ENCODE data around the gene PCGF5. TPM values are rescaled to one million over a fixed set of nuclear protein-coding genes. Genes with fewer than 3 reads are reported as not detected.

The PCGF5 gene
- total and polyA plus RNA-seq, 4 donors, result 18.9 to 55.5 (median 32.2) TPM

GRCh38 chr10:91201213-91201996 is 19.1 kb upstream of the PCGF5 start:
- no peaks in the 10 kb centered on the region for H3K36me3 ChIP-seq (ENCODE audit: control insufficient read depth in 4 of 4, insufficient read depth in 3 of 4, low read depth in 1 of 4, low read length in 3 of 4)
- no peak overlapping the region for H3K9ac ChIP-seq (ENCODE audit: low read depth in 1 of 2, low read length in 2 of 2)
- 71% methylated on average over 3 of the region's 3 CpGs for WGBS
- DNase-seq (ENCODE audit: low spot score), result no peak
- peaks cover 4 to 14% (median 12%) of the 10 kb centered on the region in 4 donors for H3K4me1 ChIP-seq (ENCODE audit: control insufficient read depth in 4 of 4, insufficient read depth in 4 of 4, low read length in 3 of 4)
- H3K4me3 ChIP-seq (ENCODE audit: low read depth in 1 of 3, low read length in 3 of 3), result no peak overlapping the region
- H3K27ac ChIP-seq (ENCODE audit: low read depth in 1 of 2, low read length in 2 of 2), result no peak overlapping the region
- H3K9me3 ChIP-seq (ENCODE audit: control insufficient read depth in 4 of 4, low read length in 3 of 4), result no peaks in the 10 kb centered on the region
- TF ChIP-seq RXRA (IDR thresholded peaks at IDR 0.05) (no peak), MAX (IDR thresholded peaks at IDR 0.05) (no peak), EGR1 (IDR thresholded peaks at IDR 0.05; ENCODE audit: low read depth in 2 of 2) (no peak), ATF3 (IDR thresholded peaks at IDR 0.05) (no peak), FOXA1 (IDR thresholded peaks at IDR 0.05) (no peak), NR2F2 (IDR thresholded peaks at IDR 0.05) (no peak), JUND (IDR thresholded peaks at IDR 0.05) (no peak), YY1 (IDR thresholded peaks at IDR 0.05) (no peak), REST (IDR thresholded peaks at IDR 0.05) (no peak), HNF4G (IDR thresholded peaks at IDR 0.05) (no peak), FOXA2 (IDR thresholded peaks at IDR 0.05) (no peak), HNF4A (conservative IDR thresholded peaks at IDR 0.05) (no peak), SP1 (IDR thresholded peaks at IDR 0.05) (no peak), GABPA (IDR thresholded peaks at IDR 0.05 in 1 of 2, conservative IDR thresholded peaks at IDR 0.05 in 1 of 2) (no peak), RAD21 (IDR thresholded peaks at IDR 0.05) (no peak), ZBTB33 (IDR thresholded peaks at IDR 0.05) (no peak), CTCF (IDR thresholded peaks at IDR 0.05; ENCODE audit: low read depth, low read length, missing input control) (no peak), TAF1 (conservative IDR thresholded peaks at IDR 0.05) (no peak)
- no peaks in the 10 kb centered on the region for H3K27me3 ChIP-seq (ENCODE audit: control insufficient read depth in 4 of 4, insufficient read depth in 4 of 4, low read length in 3 of 4)

All from liver (tissue), 9 donors.